GM19397 (cell line): Measurements from ENCODE around the gene BCL2L11.

ENCODE experiments used
- ATAC-seq: cut with Tn5 transposase; IDR thresholded peaks from one replicate; pipeline ENCODE4 v1.9.1; 2021; ENCODE audit warnings: mild to moderate bottlenecking, moderate library complexity; ENCODE audit not compliant: unreplicated experiment

BCL2L11 gene

GRCh38 chr2:111117598-111118480 is 2.9 kb upstream of the BCL2L11 start:
- no peak for ATAC-seq

GRCh38 chr2:111118481-111118980 is 2.2 kb upstream of the BCL2L11 start:
- no peak for ATAC-seq

GRCh38 chr2:111118981-111119821 is 1.5 kb upstream of the BCL2L11 start:
- no peak for ATAC-seq

- no peak for ATAC-seq
Measured at GRCh38 chr2:111119822-111120252, 877 bp upstream of the BCL2L11 start.

GRCh38 chr2:111121028-111121827 is 514 bp downstream of the BCL2L11 start:
- ATAC-seq, result peak; percentile 3

- ATAC-seq, result peak; percentile 46
Measured at GRCh38 chr2:111121828-111122630, 1.3 kb downstream of the BCL2L11 start.

GRCh38 chr2:111122631-111123421 is 2.1 kb downstream of the BCL2L11 start:
- ATAC-seq, result no peak

- ATAC-seq, result no peak
Measured at GRCh38 chr2:111123751-111124150, 3.0 kb downstream of the BCL2L11 start.

- ATAC-seq, result no peak
Measured at GRCh38 chr2:111126581-111126980, 5.9 kb downstream of the BCL2L11 start.

GRCh38 chr2:111127351-111127750 is 6.6 kb downstream of the BCL2L11 start:
- no peak for ATAC-seq

- ATAC-seq, result no peak
Measured at GRCh38 chr2:111128096-111128495, 7.4 kb downstream of the BCL2L11 start.

GRCh38 chr2:111133603-111134002 is 12.9 kb downstream of the BCL2L11 start:
- no peak for ATAC-seq

- ATAC-seq, result no peak
Measured at GRCh38 chr2:111134055-111134454, 13.3 kb downstream of the BCL2L11 start.

GRCh38 chr2:111135237-111135909 is 14.7 kb downstream of the BCL2L11 start:
- ATAC-seq, result no peak

GRCh38 chr2:111135910-111136297 is 15.2 kb downstream of the BCL2L11 start:
- no peak for ATAC-seq

GRCh38 chr2:111138839-111139238 is 18.1 kb downstream of the BCL2L11 start:
- no peak for ATAC-seq

GRCh38 chr2:111139637-111140317 is 19.1 kb downstream of the BCL2L11 start:
- ATAC-seq, result no peak

GRCh38 chr2:111140815-111141214 is 20.1 kb downstream of the BCL2L11 start:
- ATAC-seq, result no peak
